K562 (cell line): ENCODE data around the gene FASTK. TPM values are rescaled to one million over a fixed set of nuclear protein-coding genes. Genes with fewer than 3 reads are reported as not detected.

Source experiments
- GTF2F1 ChIP-seq: IDR thresholded peaks from 2 replicates; pipeline ENCODE4 v1.6.1; 2011; ENCODE audit warnings: low read depth, low read length, improper control_type of control experiment
- MYNN ChIP-seq, 2 experiments: sonication (generic); formaldehyde crosslinking in 1 of 2; IDR thresholded peaks; 2 replicates each; pipeline versions ENCODE4 v1.5.0 to v1.6.1; 2016 to 2020; ENCODE audit warnings: antibody characterized with exemption in 1 of 2, missing genetic modification reagents in 1 of 2
- NFYB ChIP-seq: IDR thresholded peaks from 2 replicates; pipeline ENCODE4 v1.6.1; 2011; ENCODE audit warnings: mild to moderate bottlenecking, moderate library complexity; ENCODE audit not compliant: insufficient read length; ENCODE audit errors: extremely low read depth
- PBX2 ChIP-seq, 2 experiments: IDR thresholded peaks in 1 of 2; conservative IDR thresholded peaks in 1 of 2; 2 replicates each; pipeline ENCODE4 v1.6.1; 2016; ENCODE audit warnings: low read depth in 2 of 2, mild to moderate bottlenecking in 1 of 2, missing compliant biosample characterization in 1 of 2, missing genetic modification characterization in 1 of 2, moderate library complexity in 1 of 2
- SMARCA4 ChIP-seq: fragments of 450-650 bp; IDR thresholded peaks from 2 replicates; pipeline ENCODE4 v1.6.1; 2016
- ZBTB49 ChIP-seq: sonication (generic); formaldehyde crosslinking; IDR thresholded peaks from 2 replicates; pipeline ENCODE4 v1.8.0; 2022; ENCODE audit warnings: missing genetic modification reagents, mild to moderate bottlenecking, borderline replicate concordance
- ZNF212 ChIP-seq: fragments of 450-650 bp; formaldehyde crosslinking; IDR thresholded peaks from 2 replicates; pipeline ENCODE4 v1.4.0; 2020; ENCODE audit warnings: mild to moderate bottlenecking
- ZNF589 ChIP-seq: fragments of 200-800 bp; sonication (Bioruptor generic); IDR thresholded peaks from 2 replicates; pipeline ENCODE4 v1.6.1; 2016; ENCODE audit warnings: low read depth, missing genetic modification characterization, missing compliant biosample characterization
- polyA plus RNA-seq, 8 experiments: library from polyadenylated mRNA; depleted of rRNA in 4 of 8; stranded (reverse) in 5 of 8; unstranded in 3 of 8; fragments of >200 nt; fragmentation: Nextera tagmentation in 2 of 8; fragmentation: Illumina TruSeq in 1 of 8; extraction: Ambion mirVana in 2 of 8; extraction: Trizol in 1 of 8; gene quantifications; 2 replicates each; pipeline versions ENCODE4 v1.2.1 to v1.2.3, GENCODE V29; 2011 to 2014; ENCODE audit warnings: inconsistent platforms in 1 of 8, missing spikeins in 1 of 8
- total RNA-seq, 7 experiments: library from RNA; depleted of rRNA in 6 of 7; stranded (reverse); fragments of >200 nt in 6 of 7; fragmentation: Illumina TruSeq in 2 of 7; extraction: Trizol in 2 of 7; gene quantifications; 2 replicates each; pipeline versions ENCODE4 v1.2.1 to v1.2.3, GENCODE V29; 2011 to 2021; ENCODE audit warnings: low replicate concordance in 1 of 7
- TF ChIP-seq, protein P1 (sequence below): fragments of 200-600 bp; sonication (generic); IDR thresholded peaks from one replicate; pipeline ENCODE4 v1.6.1; 2012; ENCODE audit warnings: mild to moderate bottlenecking, low read depth, low read length, inconsistent platforms

FASTK gene
- total and polyA plus RNA-seq, 9 of the 15 experiments (the other 6 are each of a cell fraction or from before 2014, with no cell fraction given): 0.51 to 150 (median 48.2) TPM

DNA sequence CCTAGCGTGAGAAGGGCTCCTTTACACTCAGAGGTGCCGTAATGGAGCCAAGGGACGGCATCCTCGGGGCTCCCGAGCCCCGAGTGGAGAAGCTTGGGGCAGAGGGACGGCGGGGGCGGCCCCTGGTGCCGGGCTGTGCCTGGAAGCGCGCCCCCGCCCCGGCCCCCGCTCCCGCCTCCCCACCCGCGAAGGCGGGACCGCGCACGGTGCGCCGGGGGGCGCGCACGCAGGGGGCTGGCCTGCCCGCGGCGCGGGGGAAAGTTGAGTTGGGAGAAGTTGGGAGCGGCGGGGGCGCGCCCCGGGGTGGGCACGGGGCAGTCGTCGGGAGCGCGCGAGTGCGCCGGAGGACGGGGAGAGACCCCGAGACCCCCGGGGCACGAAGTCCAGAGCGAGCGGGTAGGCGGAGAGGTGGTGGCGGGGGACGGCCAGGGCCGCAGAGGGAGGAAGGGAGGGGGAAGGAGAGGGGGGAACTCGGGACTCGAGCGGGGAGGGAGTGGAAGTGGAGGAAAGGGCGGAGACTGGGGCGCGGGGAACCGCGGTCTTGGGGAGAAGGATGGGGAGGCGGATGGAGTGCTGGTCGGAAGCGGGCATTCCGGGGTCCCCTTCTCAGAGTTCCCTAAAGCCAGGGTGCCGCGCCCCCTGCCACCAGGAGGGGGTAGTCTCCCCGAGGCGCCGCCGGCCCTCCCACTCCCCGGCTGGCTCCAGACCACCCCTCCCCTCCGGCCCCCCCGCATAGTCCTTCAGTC, 21.1 kb downstream of the FASTK start, which contains the start of gene SLC4A2 (continued):
- no peak for TF ChIP-seq PBX2 (CRISPR knock-in tag; IDR thresholded peaks at IDR 0.05; ENCODE audit: low read depth)
- no peak for TF ChIP-seq PBX2 (tag; conservative IDR thresholded peaks at IDR 0.05; ENCODE audit: low read depth)
- TF ChIP-seq, protein P1, sequence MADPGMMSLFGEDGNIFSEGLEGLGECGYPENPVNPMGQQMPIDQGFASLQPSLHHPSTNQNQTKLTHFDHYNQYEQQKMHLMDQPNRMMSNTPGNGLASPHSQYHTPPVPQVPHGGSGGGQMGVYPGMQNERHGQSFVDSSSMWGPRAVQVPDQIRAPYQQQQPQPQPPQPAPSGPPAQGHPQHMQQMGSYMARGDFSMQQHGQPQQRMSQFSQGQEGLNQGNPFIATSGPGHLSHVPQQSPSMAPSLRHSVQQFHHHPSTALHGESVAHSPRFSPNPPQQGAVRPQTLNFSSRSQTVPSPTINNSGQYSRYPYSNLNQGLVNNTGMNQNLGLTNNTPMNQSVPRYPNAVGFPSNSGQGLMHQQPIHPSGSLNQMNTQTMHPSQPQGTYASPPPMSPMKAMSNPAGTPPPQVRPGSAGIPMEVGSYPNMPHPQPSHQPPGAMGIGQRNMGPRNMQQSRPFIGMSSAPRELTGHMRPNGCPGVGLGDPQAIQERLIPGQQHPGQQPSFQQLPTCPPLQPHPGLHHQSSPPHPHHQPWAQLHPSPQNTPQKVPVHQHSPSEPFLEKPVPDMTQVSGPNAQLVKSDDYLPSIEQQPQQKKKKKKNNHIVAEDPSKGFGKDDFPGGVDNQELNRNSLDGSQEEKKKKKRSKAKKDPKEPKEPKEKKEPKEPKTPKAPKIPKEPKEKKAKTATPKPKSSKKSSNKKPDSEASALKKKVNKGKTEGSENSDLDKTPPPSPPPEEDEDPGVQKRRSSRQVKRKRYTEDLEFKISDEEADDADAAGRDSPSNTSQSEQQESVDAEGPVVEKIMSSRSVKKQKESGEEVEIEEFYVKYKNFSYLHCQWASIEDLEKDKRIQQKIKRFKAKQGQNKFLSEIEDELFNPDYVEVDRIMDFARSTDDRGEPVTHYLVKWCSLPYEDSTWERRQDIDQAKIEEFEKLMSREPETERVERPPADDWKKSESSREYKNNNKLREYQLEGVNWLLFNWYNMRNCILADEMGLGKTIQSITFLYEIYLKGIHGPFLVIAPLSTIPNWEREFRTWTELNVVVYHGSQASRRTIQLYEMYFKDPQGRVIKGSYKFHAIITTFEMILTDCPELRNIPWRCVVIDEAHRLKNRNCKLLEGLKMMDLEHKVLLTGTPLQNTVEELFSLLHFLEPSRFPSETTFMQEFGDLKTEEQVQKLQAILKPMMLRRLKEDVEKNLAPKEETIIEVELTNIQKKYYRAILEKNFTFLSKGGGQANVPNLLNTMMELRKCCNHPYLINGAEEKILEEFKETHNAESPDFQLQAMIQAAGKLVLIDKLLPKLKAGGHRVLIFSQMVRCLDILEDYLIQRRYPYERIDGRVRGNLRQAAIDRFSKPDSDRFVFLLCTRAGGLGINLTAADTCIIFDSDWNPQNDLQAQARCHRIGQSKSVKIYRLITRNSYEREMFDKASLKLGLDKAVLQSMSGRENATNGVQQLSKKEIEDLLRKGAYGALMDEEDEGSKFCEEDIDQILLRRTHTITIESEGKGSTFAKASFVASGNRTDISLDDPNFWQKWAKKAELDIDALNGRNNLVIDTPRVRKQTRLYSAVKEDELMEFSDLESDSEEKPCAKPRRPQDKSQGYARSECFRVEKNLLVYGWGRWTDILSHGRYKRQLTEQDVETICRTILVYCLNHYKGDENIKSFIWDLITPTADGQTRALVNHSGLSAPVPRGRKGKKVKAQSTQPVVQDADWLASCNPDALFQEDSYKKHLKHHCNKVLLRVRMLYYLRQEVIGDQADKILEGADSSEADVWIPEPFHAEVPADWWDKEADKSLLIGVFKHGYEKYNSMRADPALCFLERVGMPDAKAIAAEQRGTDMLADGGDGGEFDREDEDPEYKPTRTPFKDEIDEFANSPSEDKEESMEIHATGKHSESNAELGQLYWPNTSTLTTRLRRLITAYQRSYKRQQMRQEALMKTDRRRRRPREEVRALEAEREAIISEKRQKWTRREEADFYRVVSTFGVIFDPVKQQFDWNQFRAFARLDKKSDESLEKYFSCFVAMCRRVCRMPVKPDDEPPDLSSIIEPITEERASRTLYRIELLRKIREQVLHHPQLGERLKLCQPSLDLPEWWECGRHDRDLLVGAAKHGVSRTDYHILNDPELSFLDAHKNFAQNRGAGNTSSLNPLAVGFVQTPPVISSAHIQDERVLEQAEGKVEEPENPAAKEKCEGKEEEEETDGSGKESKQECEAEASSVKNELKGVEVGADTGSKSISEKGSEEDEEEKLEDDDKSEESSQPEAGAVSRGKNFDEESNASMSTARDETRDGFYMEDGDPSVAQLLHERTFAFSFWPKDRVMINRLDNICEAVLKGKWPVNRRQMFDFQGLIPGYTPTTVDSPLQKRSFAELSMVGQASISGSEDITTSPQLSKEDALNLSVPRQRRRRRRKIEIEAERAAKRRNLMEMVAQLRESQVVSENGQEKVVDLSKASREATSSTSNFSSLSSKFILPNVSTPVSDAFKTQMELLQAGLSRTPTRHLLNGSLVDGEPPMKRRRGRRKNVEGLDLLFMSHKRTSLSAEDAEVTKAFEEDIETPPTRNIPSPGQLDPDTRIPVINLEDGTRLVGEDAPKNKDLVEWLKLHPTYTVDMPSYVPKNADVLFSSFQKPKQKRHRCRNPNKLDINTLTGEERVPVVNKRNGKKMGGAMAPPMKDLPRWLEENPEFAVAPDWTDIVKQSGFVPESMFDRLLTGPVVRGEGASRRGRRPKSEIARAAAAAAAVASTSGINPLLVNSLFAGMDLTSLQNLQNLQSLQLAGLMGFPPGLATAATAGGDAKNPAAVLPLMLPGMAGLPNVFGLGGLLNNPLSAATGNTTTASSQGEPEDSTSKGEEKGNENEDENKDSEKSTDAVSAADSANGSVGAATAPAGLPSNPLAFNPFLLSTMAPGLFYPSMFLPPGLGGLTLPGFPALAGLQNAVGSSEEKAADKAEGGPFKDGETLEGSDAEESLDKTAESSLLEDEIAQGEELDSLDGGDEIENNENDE: no peak
- TF ChIP-seq SMARCA4: no peak
- no peak for TF ChIP-seq ZBTB49 (CRISPR knock-in tag)
- TF ChIP-seq NFYB: no peak
- peak; percentile 98 for TF ChIP-seq ZNF589 (CRISPR knock-in tag)
- no peak for TF ChIP-seq GTF2F1
- no peak for TF ChIP-seq ZNF212 (CRISPR knock-in tag)
- TF ChIP-seq MYNN (IDR thresholded peaks at IDR 0.05): 0 out of 2 replicates have a peak, but pooled peaks have one; percentile 32
- no peak for TF ChIP-seq MYNN (CRISPR knock-in tag; IDR thresholded peaks at IDR 0.05)
